Subcutaneous abdominal adipose tissue (tissue), 5 donors: ENCODE data around the gene STAM.

Experiments
- H3K27ac ChIP-seq: one replicate; pipeline ENCODE4 v1.7.0; 2013; ENCODE audit warnings: low read depth, mild to moderate bottlenecking, inconsistent platforms, low read length, moderate library complexity
- H3K27me3 ChIP-seq, 5 donors: one replicate each; pipeline ENCODE4 v1.7.0; 2013; ENCODE audit warnings: low read length in 5 of 5, inconsistent platforms in 1 of 5; ENCODE audit not compliant: control insufficient read depth in 5 of 5, insufficient read depth in 4 of 5
- H3K36me3 ChIP-seq, 5 donors: one replicate each; pipeline ENCODE4 v1.7.0; 2013; ENCODE audit warnings: low read length in 5 of 5; ENCODE audit not compliant: control insufficient read depth in 5 of 5, insufficient read depth in 5 of 5
- H3K4me1 ChIP-seq, 5 donors: one replicate each; pipeline ENCODE4 v1.7.0; 2013; ENCODE audit warnings: low read length in 5 of 5, mild to moderate bottlenecking in 3 of 5, moderate library complexity in 1 of 5; ENCODE audit not compliant: control insufficient read depth in 5 of 5, insufficient read depth in 5 of 5
- H3K4me3 ChIP-seq, 5 donors: one replicate each; pipeline ENCODE4 v1.7.0; 2013; ENCODE audit warnings: low read length in 5 of 5, low read depth in 1 of 5
- H3K9ac ChIP-seq, 5 donors: one replicate each; pipeline ENCODE4 v1.7.0; 2013; ENCODE audit warnings: low read length in 5 of 5, mild to moderate bottlenecking in 4 of 5, moderate library complexity in 3 of 5
- H3K9me3 ChIP-seq, 5 donors: one replicate each; pipeline ENCODE4 v1.7.0; 2013; ENCODE audit warnings: low read length in 5 of 5; ENCODE audit not compliant: control insufficient read depth in 5 of 5
- donor health status: healthy.
- donor health status: healthy.
- donor health status: healthy.
- donor health status: healthy.
- donor health status: healthy.

STAM gene

GRCh38 chr10:17749890-17750289 lies 105.9 kb downstream of the STAM start:
- Histone ChIP-seq H3K9me3 (no peaks in the 10 kb centered on the region), H3K9ac (no peak overlapping the region), H3K27ac (no peak overlapping the region), H3K4me3 (no peak overlapping the region), H3K4me1 (peaks cover 0 to 12% (median 0%) of the 10 kb centered on the region in 5 donors), H3K36me3 (no peaks in the 10 kb centered on the region), H3K27me3 (no peaks in the 10 kb centered on the region)

GRCh38 chr10:17751781-17752445 lies 108.0 kb downstream of the STAM start, which contains the start of gene TMEM236:
TSS of gene TMEM236 (plus strand) at chr10:17752201. CDS start at chr10:17752296, 95 bp downstream.
- no peak within 1 kb of the TSS for H3K9ac ChIP-seq
- no peak within 1 kb of the TSS for H3K4me3 ChIP-seq
- peaks cover 0 to 7% (median under 1%) of the 10 kb centered on the region in 5 donors for H3K4me1 ChIP-seq
- no peaks in the 10 kb centered on the region for H3K27me3 ChIP-seq
- H3K27ac ChIP-seq = no peak within 1 kb of the TSS
- no peaks in the 10 kb centered on the region for H3K9me3 ChIP-seq
- no peaks in the 10 kb centered on the region for H3K36me3 ChIP-seq

- peak overlapping the region in 3 of 5 donors; percentile 0 to 37 (median 3) for H3K4me3 ChIP-seq
- H3K27me3 ChIP-seq = no peaks in the 10 kb centered on the region
- no peak overlapping the region for H3K27ac ChIP-seq
- peak overlapping the region in 1 of 5 donors; percentile 46 for H3K9ac ChIP-seq
- no peaks in the 10 kb centered on the region for H3K36me3 ChIP-seq
- no peaks in the 10 kb centered on the region for H3K9me3 ChIP-seq
- H3K4me1 ChIP-seq = peaks cover 0 to 25% (median 9%) of the 10 kb centered on the region in 5 donors
Measured at GRCh38 chr10:17756557-17757217, 112.7 kb downstream of the STAM start.

GRCh38 chr10:17758200-17758599 lies 114.2 kb downstream of the STAM start:
- H3K4me3 ChIP-seq = no peak overlapping the region
- H3K36me3 ChIP-seq = no peaks in the 10 kb centered on the region
- peaks cover 0 to 21% (median 9%) of the 10 kb centered on the region in 5 donors for H3K4me1 ChIP-seq
- no peak overlapping the region for H3K27ac ChIP-seq
- no peaks in the 10 kb centered on the region for H3K27me3 ChIP-seq
- no peak overlapping the region for H3K9ac ChIP-seq
- no peaks in the 10 kb centered on the region for H3K9me3 ChIP-seq

- H3K36me3 ChIP-seq = no peaks in the 10 kb centered on the region
- no peak overlapping the region for H3K4me3 ChIP-seq
- H3K27ac ChIP-seq = no peak overlapping the region
- no peaks in the 10 kb centered on the region for H3K27me3 ChIP-seq
- H3K9me3 ChIP-seq = no peaks in the 10 kb centered on the region
- peaks cover 0 to 21% (median 9%) of the 10 kb centered on the region in 5 donors for H3K4me1 ChIP-seq
- no peak overlapping the region for H3K9ac ChIP-seq
Measured at GRCh38 chr10:17758896-17759295, 114.9 kb downstream of the STAM start.

- no peaks in the 10 kb centered on the region for H3K9me3 ChIP-seq
- H3K9ac ChIP-seq = no peak overlapping the region
- H3K36me3 ChIP-seq = no peaks in the 10 kb centered on the region
- H3K27me3 ChIP-seq = no peaks in the 10 kb centered on the region
- H3K27ac ChIP-seq = no peak overlapping the region
- H3K4me3 ChIP-seq = no peak overlapping the region
- peaks cover 0 to 5% (median 4%) of the 10 kb centered on the region in 5 donors for H3K4me1 ChIP-seq
Measured at GRCh38 chr10:17764142-17764541, 120.2 kb downstream of the STAM start.

- Histone ChIP-seq H3K9ac (no peak overlapping the region), H3K9me3 (no peaks in the 10 kb centered on the region), H3K4me1 (peaks cover 0 to 4% (median 0%) of the 10 kb centered on the region in 5 donors), H3K36me3 (no peaks in the 10 kb centered on the region), H3K27ac (no peak overlapping the region), H3K4me3 (no peak overlapping the region), H3K27me3 (no peaks in the 10 kb centered on the region)
Measured at GRCh38 chr10:17765602-17766001, 121.7 kb downstream of the STAM start.
